ENCODE measurements around the gene BEGAIN.

The BEGAIN gene

GRCh38 chr14:100581228-100582145, 5.7 kb downstream of the BEGAIN start:
- DNase-seq (ENCODE audit: low spot score): no peak

GRCh38 chr14:100580316-100581227, 6.6 kb downstream of the BEGAIN start:
- no peak for DNase-seq (ENCODE audit: low spot score)

DNA sequence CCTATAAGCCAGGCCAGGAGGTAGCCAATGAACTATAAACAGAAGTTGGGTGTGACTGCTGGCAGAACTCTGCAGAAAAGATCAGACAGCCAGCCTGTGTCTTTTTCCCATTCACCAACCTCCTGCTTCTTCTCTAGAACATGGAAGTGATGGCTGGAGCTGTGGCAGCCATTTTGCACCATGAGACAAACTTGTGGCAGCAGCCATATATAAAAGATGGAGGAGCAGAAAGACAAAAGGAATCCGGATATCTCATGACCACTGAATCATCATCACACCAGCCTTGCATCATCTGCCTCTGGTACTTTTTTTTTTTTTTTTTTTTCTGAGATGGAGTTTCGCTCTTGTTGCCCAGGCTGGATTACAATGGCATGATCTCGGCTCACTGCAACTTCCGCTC, 8.7 kb downstream of the BEGAIN start:
- DNase-seq (ENCODE audit: low spot score): no peak

DNA sequence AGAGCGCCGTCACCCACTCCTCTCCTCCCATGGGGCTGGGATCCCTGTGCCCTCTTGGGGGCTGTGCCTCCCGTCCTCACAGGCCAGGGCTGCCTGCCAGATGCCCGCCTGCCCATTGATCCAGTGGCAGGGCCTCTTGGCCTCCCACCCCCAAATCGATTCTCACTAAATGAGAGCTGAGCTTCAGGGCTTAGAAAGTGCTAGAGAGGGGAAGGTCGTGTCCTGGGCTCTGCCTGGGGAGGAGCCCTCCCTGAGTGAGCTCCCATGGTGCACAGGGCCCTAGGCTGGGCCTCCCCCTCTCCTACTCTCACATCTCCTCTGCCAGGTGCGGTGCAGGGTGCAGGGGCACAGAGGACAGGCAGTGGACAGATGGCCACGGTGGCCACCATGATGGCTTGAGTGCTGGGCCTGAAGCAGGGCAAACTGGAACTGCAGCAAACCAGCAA, 9.2 kb downstream of the BEGAIN start:
- DNase-seq (ENCODE audit: low spot score): no peak

- no peak for DNase-seq (ENCODE audit: low spot score)
Observed at GRCh38 chr14:100577321-100577985, 9.8 kb downstream of the BEGAIN start.

DNA sequence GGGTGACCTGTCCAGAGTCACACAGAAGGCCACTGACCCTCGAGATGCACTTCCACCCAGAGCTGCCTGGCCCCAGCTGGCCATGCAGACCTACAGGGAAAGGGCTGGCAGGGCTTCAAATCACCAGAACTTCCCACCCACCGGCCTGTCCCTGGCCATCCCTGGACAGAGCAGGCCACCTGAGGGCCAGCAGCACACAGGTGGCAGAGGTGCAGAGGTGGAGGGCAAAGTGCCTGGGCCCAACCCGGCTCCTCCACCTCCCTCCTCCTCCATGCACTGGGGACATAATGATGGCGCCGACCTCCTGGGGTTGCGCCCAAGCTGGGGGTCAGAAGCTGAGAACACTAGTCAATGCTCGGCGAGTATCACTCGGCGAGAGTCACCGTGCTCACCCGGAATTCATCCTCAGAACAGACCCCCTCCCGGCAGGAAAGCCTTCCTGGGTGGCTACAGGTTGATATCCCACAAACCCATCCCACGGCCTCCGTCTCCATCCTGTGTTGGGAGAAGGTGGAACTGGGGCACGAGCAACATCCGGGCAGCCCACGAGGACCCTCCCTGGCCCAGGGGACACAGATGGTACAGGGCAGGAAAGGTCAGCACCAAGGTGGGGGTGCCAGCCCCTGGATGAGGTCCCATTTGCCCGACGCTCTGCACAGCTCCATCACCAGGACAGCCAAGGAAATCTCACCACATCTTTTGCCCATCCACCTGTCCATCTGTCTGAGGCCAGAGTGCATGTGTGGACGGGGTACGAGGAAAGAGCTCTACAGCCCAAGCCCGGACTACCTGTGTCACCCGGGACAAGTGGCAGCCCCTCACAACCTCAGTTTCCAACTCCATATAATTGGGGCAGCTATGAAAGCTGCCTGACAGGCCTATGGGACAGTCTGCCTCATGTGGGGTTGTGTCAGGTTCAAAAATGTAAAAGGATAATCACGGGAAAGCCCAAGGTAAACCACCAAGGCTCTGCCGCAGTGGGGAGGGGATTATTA, 10.8 kb downstream of the BEGAIN start:
- no peak for DNase-seq (ENCODE audit: low spot score)

GRCh38 chr14:100575266-100575995, 11.8 kb downstream of the BEGAIN start:
- no peak for DNase-seq (ENCODE audit: low spot score)

DNA sequence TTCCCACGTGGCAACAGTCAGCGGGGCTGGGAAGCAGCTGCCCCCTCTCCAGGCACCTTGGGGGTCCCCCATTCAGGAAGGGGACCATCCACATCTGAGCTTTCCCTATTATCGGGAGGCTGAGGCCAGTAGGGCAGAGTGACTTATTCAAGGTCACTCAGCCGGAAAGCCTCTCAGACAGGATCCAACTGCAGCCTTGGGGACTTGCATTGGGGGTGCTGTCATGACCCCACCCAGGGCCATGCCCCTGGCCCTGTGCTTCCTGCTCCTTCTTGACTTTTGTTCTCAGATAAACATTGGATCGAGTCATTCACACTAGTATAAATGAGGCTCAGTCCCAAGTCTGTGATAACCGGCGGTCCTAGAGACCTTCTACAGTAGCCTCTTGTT, 12.6 kb downstream of the BEGAIN start:
- no peak for DNase-seq (ENCODE audit: low spot score)

DNA sequence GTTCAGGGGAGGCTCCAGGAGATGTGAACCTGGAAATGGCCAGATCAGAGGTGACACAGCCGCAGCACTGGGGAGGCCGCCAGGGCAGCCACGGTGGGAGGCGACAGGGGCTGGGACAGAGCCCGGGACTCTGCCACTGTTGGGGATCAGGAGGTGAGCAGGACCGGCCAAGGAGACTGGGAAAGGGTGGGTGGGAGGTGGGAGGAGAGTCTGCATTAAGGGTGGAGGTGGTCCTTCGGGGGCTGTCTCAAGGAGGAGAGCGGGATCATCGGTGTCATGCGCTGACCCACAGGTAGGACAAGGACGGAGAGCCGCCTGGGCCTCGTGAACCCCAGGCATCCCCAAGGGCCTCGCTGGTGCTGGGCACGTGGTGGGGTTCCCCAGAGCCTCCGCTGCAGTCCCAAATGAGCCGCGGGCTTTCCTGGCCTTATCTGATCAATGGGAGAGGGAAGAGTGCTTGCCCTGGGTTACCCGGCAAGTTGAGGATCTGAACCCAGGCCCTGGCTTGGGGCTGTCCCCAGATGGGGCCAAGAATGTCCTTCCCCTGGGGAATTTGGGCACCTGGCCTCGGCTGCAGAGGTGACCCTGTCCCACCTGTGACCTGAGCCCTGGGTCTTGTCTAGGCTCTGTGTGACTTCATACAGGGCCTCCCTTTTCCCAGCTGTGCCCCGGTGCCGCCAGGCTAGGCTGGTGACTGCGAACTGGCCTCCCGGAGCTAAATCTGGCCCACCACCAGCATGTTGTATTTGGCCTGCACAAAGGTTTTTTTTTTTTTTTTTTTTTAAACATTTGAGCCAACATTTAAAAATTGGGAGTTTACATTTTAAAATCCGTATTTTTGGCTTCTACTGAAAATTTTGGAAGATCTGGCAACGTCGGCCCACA, 13.2 kb downstream of the BEGAIN start:
- DNase-seq (ENCODE audit: low spot score): no peak

- no peak for DNase-seq (ENCODE audit: low spot score)
Observed at GRCh38 chr14:100573002-100573756, 14.0 kb downstream of the BEGAIN start.

DNA sequence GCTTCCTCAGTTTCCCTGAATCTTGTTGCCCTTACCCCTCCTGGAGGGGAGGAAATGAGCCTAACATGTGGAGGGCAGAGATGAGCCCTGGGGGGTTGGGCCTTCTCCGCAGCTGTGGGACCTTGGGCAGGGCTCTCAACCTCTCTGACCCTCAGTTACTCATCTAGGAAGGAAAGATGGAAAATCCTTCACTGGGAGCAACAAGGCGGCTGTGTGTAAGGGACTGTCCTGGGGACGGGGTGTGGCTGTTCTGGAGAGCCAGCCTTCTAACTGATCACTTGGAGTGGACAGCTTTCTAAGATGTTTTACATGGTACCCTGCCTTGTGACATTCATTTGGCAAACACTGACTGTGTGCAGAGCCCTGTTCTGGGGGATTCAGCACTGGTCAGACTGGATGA, 14.7 kb downstream of the BEGAIN start:
- DNase-seq (ENCODE audit: low spot score): no peak

DNA sequence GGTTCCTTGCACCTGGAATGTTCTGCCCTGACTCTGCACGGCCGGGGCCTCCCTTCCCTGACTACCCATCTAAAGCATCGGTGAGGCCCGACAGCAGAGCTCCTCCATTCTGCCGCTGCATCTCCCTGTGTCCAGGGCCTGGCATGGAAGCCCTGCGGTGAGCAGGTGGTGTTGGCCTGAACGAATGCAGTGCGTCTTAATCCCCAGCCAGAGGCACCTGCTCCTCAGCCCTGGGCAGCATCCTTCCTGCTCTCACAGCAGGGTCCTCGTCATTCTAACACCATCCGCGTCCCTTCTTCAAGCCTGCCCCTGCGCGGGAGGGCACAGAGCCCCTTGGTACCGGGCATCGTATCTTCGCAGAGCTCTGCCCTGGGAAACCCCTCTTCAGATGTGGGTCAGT, 15.4 kb downstream of the BEGAIN start:
- DNase-seq (ENCODE audit: low spot score): no peak

DNA sequence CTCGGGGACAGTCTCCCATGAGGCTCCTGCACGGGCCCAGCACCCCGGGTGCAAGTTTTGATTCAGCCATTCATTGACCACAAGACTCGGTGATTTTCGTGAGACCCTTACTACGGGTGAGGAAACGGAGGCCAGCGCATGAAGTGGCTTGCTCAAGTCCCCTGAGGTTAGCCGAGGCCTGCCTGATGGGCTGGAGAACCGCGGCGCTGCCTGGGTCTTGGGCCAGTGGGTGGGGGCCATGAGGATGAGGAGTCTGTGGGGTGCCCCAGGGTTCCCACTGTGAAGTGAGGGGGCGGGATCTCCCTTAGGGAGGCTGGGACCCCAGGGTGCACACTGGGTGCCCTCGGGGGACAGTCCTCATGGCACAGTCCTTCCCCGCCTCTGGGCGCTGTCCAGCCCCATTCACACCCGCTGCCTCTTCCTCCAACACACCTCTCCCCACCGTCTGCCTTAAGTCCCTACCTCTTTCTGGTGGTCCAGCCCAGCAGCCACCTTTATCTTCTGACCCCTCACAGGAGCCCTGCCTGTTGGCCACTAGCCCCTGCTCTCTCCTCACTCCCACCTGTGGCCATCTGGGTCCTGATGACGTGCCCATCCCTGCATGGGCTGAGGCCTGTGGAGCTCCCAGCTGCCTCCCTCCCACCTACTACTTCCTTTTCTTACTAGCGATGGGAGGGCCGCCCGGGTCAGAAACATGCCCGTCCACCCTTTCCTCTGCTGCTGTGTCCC, 16.3 kb downstream of the BEGAIN start:
- no peak for DNase-seq (ENCODE audit: low spot score)

- no peak for DNase-seq (ENCODE audit: low spot score)
Observed at GRCh38 chr14:100569734-100570286, 17.4 kb downstream of the BEGAIN start.

GRCh38 chr14:100568998-100569733, 18.1 kb downstream of the BEGAIN start:
- no peak for DNase-seq (ENCODE audit: low spot score)

- no peak for DNase-seq (ENCODE audit: low spot score)
Observed at GRCh38 chr14:100568164-100568997, 18.8 kb downstream of the BEGAIN start.

Measured in AG08396 (cell line).